AG09309 (cell line): ENCODE results near the gene LDB3.

Source experiments
- DNase-seq: peaks from one replicate; pipeline ENCODE4 v3.0.0-alpha.2; 2010; ENCODE audit warnings: low read depth
- H3K4me3 ChIP-seq: 2 replicates; pipeline ENCODE4 v1.5.1; 2011; ENCODE audit warnings: mild to moderate bottlenecking, low read depth, low read length, moderate library complexity; ENCODE audit not compliant: control insufficient read depth
- TF ChIP-seq, protein P1 (sequence below): IDR thresholded peaks from 2 replicates; pipeline ENCODE4 v1.5.1; 2011; ENCODE audit warnings: mild to moderate bottlenecking, low read depth, low read length, inconsistent platforms; ENCODE audit not compliant: insufficient read depth, control insufficient read depth; ENCODE audit errors: missing control alignments

The LDB3 gene

DNA sequence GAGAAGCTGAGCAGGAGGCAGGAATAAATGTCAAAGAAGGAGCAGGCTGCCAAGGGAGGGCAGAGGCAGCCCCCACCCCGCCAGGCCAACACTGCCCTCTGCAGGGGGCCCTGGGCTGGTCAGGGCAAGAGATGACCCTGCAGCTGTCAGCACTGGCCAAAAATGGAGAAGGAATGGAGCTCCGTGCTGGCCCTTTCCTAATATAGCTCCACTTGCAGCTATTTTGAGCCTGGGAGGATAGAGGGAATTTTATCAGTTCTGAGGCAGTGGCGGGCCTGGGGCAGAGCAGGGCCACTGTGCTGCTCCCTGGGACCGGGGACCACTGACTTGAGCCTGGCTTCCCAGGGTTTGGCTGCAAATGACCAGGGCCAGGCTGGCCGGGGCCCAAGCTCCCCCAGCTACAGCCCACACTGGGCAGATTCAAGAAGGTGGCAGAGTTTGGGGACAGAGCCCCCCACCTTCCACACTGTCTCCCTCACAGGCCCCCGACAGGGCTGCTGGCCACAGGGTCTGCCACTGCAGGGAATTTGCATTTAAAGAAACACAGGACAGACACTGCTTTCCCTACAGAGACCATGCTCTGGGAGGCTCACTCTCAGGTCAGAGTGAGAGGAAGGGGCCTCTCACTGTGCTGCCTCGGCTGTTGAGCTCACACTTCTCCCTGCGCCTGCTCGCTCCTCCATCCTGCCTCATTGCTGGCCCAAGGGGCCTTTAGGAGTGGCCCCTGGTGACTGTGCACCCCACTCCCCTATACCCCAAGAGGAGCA, 16.2 kb downstream of the LDB3 start:
- TF ChIP-seq, protein P1, sequence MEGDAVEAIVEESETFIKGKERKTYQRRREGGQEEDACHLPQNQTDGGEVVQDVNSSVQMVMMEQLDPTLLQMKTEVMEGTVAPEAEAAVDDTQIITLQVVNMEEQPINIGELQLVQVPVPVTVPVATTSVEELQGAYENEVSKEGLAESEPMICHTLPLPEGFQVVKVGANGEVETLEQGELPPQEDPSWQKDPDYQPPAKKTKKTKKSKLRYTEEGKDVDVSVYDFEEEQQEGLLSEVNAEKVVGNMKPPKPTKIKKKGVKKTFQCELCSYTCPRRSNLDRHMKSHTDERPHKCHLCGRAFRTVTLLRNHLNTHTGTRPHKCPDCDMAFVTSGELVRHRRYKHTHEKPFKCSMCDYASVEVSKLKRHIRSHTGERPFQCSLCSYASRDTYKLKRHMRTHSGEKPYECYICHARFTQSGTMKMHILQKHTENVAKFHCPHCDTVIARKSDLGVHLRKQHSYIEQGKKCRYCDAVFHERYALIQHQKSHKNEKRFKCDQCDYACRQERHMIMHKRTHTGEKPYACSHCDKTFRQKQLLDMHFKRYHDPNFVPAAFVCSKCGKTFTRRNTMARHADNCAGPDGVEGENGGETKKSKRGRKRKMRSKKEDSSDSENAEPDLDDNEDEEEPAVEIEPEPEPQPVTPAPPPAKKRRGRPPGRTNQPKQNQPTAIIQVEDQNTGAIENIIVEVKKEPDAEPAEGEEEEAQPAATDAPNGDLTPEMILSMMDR: peak; percentile 59
- no peak for DNase-seq
- H3K4me3 ChIP-seq: no peak overlapping the region

DNA sequence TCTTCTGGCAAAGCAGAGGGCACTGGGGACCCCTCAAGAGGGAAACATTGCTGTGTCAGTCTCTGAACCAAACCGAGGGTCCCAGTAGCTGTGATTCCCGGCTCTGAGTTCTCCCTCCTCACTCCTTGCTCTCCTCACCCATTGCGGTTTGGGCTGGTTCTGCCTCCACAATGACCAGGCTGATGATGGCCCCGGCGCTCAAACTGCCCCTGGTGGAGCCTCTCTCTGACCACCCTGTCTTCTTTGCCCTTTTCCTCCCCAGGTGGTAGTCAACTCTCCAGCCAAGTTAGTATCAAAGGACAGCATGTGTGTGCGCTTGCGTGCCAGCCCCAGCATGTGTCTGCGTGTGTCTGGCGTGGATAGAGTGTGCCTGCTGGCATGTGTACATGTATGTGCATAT, 17.1 kb downstream of the LDB3 start:
- DNase-seq: no peak
- TF ChIP-seq, protein P1: no peak
- H3K4me3 ChIP-seq: no peak overlapping the region

DNA sequence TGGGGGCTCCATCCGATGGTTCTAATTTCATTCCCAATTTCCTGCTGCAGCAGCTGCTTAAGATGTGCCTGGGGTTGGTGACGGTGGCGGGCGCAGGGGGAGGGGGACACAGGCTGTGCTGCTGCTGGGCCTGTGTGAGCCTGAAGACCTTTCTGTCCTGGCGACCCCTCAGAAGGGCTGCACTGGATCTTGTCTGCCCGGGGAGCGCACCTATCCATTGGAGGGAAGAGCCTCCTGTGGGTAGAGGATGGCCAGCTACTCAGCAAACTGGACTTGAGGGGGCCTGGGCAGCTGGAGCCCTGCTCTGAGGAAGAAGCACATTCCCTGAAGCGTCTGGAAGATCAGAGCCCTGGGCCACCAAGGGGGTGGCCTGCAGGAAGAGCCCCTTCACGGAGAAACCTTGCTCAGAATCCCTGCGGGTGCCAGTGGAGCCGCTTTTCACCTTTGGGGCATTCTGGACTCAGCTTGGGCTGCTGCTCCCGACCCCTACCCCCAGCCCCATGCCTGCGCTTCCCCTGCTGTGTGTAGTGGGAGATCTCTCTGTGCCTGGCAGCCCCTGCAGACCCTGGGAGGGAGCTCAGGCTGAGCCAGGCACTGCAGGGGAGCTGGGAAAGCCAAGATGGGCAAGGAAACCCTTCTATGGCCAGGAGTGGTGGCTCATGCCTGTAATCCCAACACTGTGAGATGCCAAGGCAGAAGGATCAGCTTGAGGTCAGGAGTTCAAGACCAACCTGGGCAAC, 17.8 kb downstream of the LDB3 start:
- H3K4me3 ChIP-seq: no peak overlapping the region
- TF ChIP-seq, protein P1: no peak
- DNase-seq: no peak

DNA sequence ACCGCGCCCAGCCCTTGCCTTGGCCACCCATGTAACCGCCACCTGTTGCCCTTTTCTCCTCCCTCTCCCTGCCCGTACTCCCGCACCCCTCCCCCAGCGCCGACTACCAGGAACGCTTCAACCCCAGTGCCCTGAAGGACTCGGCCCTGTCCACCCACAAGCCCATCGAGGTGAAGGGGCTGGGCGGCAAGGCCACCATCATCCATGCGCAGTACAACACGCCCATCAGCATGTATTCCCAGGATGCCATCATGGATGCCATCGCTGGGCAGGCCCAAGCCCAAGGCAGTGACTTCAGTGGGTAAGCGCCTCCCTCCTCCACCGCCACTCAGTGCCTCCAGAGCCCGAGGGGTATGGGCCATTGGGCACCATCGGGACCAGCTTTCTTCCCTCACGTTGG, 18.7 kb downstream of the LDB3 start:
- no peak overlapping the region for H3K4me3 ChIP-seq
- DNase-seq: no peak
- TF ChIP-seq, protein P1: no peak

DNA sequence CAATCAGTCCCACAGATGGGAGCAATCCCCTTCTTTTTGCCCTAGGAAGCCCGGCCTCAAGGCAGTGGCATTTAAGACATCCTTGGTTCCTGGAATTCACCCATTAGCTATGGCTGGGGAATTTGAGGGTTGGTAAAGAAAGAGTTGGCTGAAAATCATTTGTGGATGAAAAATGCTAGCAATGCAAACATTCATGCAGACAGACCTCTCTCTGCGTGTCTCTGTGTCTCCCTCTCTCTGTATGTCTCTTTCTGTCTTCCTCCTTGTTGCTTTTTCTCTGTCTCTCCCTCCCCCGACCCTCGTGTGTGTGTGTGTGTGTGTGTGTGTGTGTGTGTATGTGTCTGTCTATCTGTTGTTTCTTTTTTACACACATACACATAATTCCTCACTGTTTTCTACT, 19.4 kb downstream of the LDB3 start:
- H3K4me3 ChIP-seq: no peak overlapping the region
- TF ChIP-seq, protein P1: no peak
- peak; percentile 51 for DNase-seq

DNA sequence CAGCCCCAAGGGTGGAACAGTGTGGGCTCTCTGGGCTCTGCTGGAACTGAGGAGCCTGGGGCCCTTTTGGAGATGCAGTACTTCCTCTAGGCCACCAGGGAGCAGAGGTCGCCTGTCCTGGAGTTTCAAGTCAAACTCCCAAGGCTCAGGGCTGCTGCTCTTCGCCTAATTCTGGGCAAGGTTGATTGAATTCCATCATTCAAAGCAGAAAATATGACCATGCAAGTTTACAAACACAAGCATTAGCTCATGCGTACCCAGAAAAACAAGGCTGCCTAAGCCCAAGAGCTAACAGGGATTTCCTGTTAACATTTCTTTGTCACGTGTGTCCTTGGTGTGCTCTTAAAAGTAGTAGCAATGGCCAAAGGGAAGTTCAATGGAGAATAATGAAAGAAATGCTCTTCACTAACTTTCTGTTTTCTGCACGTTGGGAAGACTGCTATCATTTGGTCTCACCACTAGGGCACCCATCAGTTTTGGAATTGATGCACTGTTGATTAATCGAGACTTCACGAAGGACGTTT, 20.1 kb downstream of the LDB3 start:
- TF ChIP-seq, protein P1: peak; percentile 90
- H3K4me3 ChIP-seq: no peak overlapping the region
- peak; percentile 17 for DNase-seq
